Panc1 (cell line): ENCODE data around the gene RFFL. TPM values are rescaled to one million over a fixed set of nuclear protein-coding genes. Genes with fewer than 3 reads are reported as not detected.

ENCODE experiments used
- total RNA-seq: library from RNA; stranded (reverse); gene quantifications from one replicate; pipeline ENCODE4 v1.2.1, GENCODE V29; 2021; ENCODE audit not compliant: unreplicated experiment

The RFFL gene
- total RNA-seq, 1 experiment from 2014 or later, result 38.4 TPM

Other genes with a start within 250 kb of the RFFL start
- gene CCT6B, start 102.2 kb downstream of the RFFL start, total RNA-seq, result 1.5 TPM
- 17.5 TPM for gene ZNF830, start 102.2 kb downstream of the RFFL start, total RNA-seq
- 56.4 TPM for gene LIG3, start 83.2 kb downstream of the RFFL start, total RNA-seq
- gene RAD51D, start 56.2 kb upstream of the RFFL start, total RNA-seq, result 25.9 TPM
- gene FNDC8, start 57.9 kb upstream of the RFFL start, total RNA-seq, result not detected
- gene NLE1, start 78.6 kb upstream of the RFFL start, total RNA-seq, result 35.5 TPM
- gene UNC45B, start 84.1 kb upstream of the RFFL start, total RNA-seq, result not detected
- gene SLC35G3, start 130.7 kb upstream of the RFFL start, total RNA-seq, result not detected
- 5.4 TPM for gene SLFN5, start 179.4 kb upstream of the RFFL start, total RNA-seq